Nephron progenitor cell (in vitro differentiated cells): ENCODE measurements around the gene CALML6.

Source experiments
- DNase-seq: peaks from one replicate; pipeline ENCODE4 v3.0.0; 2021
- H3K27ac Mint-ChIP-seq: 2 replicates; pipeline ENCODE4 v1.8.0; 2021; ENCODE audit warnings: mild to moderate bottlenecking, moderate library complexity, mixed read lengths
- H3K27me3 Mint-ChIP-seq: 2 replicates; pipeline ENCODE4 v1.8.0; 2021; ENCODE audit warnings: mild to moderate bottlenecking, low read depth, mixed read lengths; ENCODE audit not compliant: poor library complexity
- H3K36me3 Mint-ChIP-seq: 2 replicates; pipeline ENCODE4 v1.8.0; 2021; ENCODE audit warnings: low read depth, mixed read lengths
- H3K4me1 Mint-ChIP-seq: 2 replicates; pipeline ENCODE4 v1.8.0; 2021; ENCODE audit warnings: mixed read lengths
- H3K4me3 Mint-ChIP-seq: 2 replicates; pipeline ENCODE4 v1.8.0; 2021; ENCODE audit warnings: mild to moderate bottlenecking, moderate library complexity, mixed read lengths
- H3K9me3 Mint-ChIP-seq: 2 replicates; pipeline ENCODE4 v1.8.0; 2021; ENCODE audit warnings: mild to moderate bottlenecking, moderate library complexity, mixed read lengths
- TF ChIP-seq, protein P1 (sequence below): fragments of 200-600 bp; sonication (generic); IDR thresholded peaks from 2 replicates; pipeline ENCODE4 v1.5.0; 2021; ENCODE audit warnings: antibody characterized with exemption

Gene CALML6

DNA sequence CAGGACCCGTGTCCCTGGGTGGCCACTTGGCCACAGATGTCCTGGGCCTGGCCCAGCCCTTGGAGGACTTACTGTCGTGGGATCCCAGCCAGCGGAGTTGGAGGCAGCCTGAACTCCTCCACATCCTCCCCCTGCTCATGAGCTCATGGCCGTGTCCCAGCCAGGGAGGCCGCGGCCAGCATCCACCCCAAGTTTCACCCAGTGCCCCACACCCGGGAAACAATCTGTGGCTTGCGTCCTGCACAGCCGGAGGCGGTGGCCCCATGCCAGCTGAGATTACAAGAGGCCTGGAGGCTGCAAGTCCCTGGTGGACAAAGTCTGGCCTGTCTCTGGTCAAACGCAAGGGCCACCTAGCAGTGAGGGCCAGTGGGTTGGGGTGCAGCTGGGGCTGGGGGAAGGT lies 31.5 kb downstream of the CALML6 start:
- Mint-ChIP-seq H3K4me1 (peaks cover 5% of the 10 kb centered on the region), H3K4me3 (no peak overlapping the region), H3K27ac (no peak overlapping the region), H3K36me3 (no peaks in the 10 kb centered on the region), H3K27me3 (peaks cover 43% of the 10 kb centered on the region), H3K9me3 (peaks cover 15% of the 10 kb centered on the region)
- TF ChIP-seq, protein P1, sequence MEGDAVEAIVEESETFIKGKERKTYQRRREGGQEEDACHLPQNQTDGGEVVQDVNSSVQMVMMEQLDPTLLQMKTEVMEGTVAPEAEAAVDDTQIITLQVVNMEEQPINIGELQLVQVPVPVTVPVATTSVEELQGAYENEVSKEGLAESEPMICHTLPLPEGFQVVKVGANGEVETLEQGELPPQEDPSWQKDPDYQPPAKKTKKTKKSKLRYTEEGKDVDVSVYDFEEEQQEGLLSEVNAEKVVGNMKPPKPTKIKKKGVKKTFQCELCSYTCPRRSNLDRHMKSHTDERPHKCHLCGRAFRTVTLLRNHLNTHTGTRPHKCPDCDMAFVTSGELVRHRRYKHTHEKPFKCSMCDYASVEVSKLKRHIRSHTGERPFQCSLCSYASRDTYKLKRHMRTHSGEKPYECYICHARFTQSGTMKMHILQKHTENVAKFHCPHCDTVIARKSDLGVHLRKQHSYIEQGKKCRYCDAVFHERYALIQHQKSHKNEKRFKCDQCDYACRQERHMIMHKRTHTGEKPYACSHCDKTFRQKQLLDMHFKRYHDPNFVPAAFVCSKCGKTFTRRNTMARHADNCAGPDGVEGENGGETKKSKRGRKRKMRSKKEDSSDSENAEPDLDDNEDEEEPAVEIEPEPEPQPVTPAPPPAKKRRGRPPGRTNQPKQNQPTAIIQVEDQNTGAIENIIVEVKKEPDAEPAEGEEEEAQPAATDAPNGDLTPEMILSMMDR: no peak
- no peak for DNase-seq

DNA sequence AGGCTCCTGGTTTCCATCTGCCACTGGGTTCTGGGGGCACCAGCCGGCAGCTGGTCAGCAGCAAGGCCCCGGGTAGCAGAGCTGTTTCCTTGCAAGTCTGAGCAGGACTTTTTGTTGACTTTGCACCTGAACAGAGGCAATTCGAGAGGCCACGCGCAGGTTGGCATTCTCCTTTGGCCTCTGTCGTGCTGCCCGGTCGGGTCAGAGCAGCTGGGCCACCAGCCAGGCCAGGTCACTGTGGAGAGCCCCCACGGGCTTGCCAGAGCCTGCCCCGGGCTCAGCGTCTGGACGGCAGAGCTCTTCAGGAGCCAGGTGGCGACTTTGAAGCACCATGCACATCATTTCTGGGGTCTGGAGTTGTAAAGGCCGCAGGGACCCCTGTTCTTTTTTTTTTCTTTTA lies 32.4 kb downstream of the CALML6 start:
- DNase-seq: no peak
- Mint-ChIP-seq H3K27ac (no peak overlapping the region), H3K27me3 (peaks cover 46% of the 10 kb centered on the region), H3K4me3 (no peak overlapping the region), H3K36me3 (no peaks in the 10 kb centered on the region), H3K9me3 (peaks cover 15% of the 10 kb centered on the region), H3K4me1 (peaks cover 5% of the 10 kb centered on the region)
- TF ChIP-seq, protein P1: no peak

DNA sequence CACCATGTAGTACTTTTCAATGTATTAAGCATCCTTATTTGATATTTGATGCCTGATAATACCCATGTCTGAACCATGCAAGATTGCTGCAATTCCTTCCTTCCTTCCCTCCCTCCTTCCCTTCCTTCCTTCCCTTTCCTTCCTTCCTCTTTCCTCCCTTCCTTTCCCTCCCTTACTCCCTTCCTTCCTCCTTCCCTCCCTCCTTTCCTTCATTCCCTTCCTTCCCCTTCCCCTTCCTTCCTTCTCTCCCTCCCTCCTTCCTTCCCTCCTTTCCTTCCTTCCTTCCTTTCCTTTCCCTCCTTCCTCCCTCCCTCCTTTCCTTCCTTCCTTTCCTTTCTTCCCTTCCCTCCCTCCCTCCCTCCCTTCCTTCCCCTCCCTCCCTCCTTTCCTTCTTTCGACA lies 33.7 kb downstream of the CALML6 start:
- Mint-ChIP-seq H3K27me3 (peaks cover 46% of the 10 kb centered on the region), H3K4me3 (no peak overlapping the region), H3K27ac (no peak overlapping the region), H3K4me1 (peaks cover 6% of the 10 kb centered on the region), H3K9me3 (peaks cover 15% of the 10 kb centered on the region), H3K36me3 (no peaks in the 10 kb centered on the region)
- TF ChIP-seq, protein P1: no peak
- DNase-seq: no peak

DNA sequence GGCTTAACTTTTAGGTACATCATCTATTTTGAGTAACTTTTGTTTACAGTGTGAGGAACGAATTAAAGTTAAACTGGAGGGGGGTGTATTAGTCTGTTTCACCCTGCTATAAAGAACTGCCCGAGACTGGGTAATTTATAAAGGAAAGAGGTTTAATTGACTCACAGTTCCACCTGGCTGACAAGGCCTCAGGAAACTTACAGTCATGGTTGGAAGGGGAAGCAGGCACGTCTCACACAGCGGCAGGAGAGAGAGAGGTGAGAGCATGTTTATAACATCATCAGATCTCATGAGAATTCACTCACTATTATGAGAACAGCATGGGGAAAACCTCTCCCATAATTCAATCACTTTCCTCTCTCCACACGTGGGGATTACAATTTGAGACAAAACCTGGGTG lies 35.9 kb downstream of the CALML6 start:
- Mint-ChIP-seq H3K9me3 (peaks cover 15% of the 10 kb centered on the region), H3K4me1 (peaks cover 19% of the 10 kb centered on the region), H3K36me3 (no peaks in the 10 kb centered on the region), H3K4me3 (no peak overlapping the region), H3K27me3 (peaks cover 43% of the 10 kb centered on the region), H3K27ac (no peak overlapping the region)
- TF ChIP-seq, protein P1: no peak
- no peak for DNase-seq

DNA sequence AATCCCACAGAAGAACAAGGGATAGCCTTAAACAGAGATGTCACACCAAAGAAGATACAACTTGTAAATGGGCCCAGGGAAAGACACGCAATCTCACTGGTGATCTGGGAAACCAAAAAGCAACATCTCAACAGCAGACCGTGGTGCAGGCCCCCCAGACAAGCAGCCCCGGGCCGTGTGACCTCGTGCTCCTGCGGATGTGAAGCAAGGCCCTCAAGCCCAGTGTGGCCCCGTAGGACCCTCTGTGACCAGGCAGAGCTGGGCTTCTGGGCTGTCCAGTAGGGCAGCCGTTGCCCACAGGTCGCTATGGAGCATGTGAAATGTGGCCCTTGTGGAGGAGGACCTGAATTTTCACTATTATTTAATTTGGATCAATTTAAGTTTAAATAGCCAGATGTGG lies 39.0 kb downstream of the CALML6 start:
- no peak for DNase-seq
- Mint-ChIP-seq H3K4me3 (no peak overlapping the region), H3K27ac (no peak overlapping the region), H3K27me3 (peaks cover 34% of the 10 kb centered on the region), H3K4me1 (peaks cover 27% of the 10 kb centered on the region), H3K9me3 (peaks cover 15% of the 10 kb centered on the region), H3K36me3 (no peaks in the 10 kb centered on the region)
- TF ChIP-seq, protein P1: no peak

DNA sequence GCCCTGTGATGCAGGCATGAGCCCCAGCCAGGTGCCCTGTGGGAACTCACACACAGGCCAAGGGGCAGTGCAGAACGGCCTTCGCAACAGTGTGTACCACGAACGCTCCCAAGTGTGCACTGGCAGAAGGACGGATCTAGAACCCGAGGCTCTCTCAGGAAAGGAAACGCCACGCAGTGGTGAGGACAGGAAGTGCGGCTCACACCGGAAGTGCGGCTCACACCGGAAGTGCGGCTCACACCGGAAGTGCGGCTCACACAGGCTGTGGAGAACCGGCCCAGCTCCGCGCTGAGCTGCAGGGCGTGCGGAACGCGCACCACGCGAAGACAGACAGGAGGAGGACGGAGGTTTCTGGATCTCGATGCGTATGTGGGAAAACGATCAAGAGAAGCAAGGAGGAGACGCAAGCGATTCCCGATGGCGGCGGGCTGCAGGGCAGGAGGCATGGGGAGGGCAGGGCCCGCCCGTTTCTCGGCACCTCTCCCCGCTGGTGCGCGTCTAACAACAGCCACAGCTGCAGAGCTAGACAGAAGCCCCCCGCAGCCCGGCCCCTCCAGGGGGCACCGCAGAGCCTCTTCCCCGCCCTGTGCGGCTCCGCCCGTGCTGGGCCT lies 39.9 kb downstream of the CALML6 start:
- Mint-ChIP-seq H3K27ac (peak overlapping the region; percentile 39), H3K4me1 (peaks cover 33% of the 10 kb centered on the region), H3K27me3 (peaks cover 26% of the 10 kb centered on the region), H3K4me3 (no peak overlapping the region), H3K9me3 (peaks cover 14% of the 10 kb centered on the region), H3K36me3 (no peaks in the 10 kb centered on the region)
- DNase-seq: no peak
- TF ChIP-seq, protein P1: peak; percentile 26
